ENCODE measurements around the gene FRMD1.

Gene FRMD1

DNA sequence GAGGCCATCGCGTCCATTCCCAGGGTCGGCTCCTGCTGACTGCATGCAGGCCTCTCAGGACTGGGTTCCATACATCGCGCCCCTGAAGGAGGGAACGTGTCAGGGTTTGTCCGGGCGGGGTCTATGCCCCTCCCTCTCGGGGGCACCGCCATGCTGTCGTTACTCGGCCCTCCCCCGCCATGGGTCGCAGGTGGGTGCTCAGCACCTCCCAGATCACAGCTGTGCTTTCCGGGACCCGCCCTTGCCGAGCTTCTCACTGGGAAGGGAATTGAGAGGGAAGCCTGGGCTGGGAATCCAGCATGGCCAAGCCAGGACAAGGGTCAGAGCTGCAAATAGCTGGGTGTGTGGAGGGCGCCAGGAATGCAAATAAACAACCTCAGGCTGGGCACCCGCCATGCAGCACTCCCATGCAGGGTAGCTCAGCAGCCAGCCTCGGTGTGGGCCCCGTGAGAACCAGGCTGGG is at the start of gene FRMD1:
Gene FRMD1 (minus strand): TSS at position 270 of the 463 bp plus-strand sequence. CDS start 118 bp downstream, at position 152.
- TF ChIP-seq, protein P1, sequence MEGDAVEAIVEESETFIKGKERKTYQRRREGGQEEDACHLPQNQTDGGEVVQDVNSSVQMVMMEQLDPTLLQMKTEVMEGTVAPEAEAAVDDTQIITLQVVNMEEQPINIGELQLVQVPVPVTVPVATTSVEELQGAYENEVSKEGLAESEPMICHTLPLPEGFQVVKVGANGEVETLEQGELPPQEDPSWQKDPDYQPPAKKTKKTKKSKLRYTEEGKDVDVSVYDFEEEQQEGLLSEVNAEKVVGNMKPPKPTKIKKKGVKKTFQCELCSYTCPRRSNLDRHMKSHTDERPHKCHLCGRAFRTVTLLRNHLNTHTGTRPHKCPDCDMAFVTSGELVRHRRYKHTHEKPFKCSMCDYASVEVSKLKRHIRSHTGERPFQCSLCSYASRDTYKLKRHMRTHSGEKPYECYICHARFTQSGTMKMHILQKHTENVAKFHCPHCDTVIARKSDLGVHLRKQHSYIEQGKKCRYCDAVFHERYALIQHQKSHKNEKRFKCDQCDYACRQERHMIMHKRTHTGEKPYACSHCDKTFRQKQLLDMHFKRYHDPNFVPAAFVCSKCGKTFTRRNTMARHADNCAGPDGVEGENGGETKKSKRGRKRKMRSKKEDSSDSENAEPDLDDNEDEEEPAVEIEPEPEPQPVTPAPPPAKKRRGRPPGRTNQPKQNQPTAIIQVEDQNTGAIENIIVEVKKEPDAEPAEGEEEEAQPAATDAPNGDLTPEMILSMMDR (IDR thresholded peaks at IDR 0.05; ENCODE audit: low read depth, low read length): no peak
- no peak within 1 kb of the TSS for H3K4me3 ChIP-seq (ENCODE audit: low read depth, low read length)

GRCh38 chr6:168128006-168128630 is 49.1 kb upstream of the FRMD1 start:
- TF ChIP-seq, protein P1 (IDR thresholded peaks at IDR 0.05; ENCODE audit: low read depth, low read length): no peak
- H3K4me3 ChIP-seq (ENCODE audit: low read depth, low read length): no peak overlapping the region

DNA sequence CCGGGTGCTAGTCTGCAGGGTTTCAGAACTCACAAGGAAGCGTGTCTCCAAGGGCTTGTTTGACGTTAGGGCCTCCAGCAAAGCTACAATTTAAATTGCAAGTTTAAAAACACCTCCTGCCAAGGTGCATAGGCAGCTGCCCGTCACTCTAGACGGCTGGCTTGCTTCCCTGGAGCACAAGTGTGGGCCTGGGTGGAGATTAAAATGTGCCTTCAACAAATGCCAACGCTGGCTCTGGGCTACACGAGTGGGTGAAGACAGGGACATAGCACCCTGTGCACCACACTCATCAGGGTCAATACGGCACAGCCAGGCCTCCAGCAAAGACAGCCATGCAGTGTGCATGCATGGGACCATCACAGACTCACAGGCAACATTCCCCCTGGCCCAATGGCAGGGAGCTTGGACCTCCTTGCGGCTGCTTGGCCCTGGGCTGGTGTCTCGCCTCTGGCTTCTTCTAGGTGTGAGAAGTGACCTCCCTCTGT is 48.4 kb upstream of the FRMD1 start:
- H3K4me3 ChIP-seq (ENCODE audit: low read depth, low read length): no peak overlapping the region
- TF ChIP-seq, protein P1 (IDR thresholded peaks at IDR 0.05; ENCODE audit: low read depth, low read length): no peak

DNA sequence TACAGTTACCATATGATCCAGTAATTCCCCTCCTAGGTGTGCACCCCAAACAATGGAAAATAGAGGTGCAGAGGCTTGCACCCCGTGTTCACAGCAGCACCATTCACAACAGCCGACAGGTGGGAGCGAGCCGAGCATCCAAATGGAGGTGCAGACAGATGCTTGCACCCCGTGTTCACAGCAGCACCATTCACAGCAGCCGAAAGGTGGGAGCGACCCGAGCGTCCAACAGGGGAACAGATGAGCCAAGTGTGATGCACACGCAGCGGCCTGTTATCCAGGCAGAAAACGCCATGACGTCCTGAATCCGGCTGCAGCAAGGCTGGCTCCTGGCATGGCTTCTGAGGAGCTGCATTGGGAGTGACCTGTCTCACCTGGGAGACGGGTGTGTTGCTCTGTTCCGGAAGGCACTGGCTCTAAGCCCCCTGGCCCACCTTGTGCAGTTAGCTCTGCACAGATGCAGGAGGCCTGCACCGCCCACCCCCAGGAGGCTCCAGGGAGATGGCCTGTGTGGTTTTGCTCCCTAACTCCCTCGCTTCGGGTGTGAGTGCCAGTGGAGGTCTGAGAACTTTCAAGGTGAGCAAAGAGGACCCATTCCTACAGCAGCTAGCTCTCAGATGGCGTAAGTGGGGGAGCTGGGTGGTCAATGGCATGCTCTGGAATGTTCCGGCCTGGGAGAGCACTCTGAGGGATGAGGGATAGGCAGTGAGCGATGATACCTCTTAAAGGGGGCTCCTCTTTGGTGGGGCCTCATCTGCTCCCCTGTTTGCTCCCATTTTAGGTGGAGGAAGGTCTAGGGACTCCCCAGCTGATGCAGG is 47.8 kb upstream of the FRMD1 start:
- TF ChIP-seq, protein P1 (IDR thresholded peaks at IDR 0.05; ENCODE audit: low read depth, low read length): no peak
- no peak overlapping the region for H3K4me3 ChIP-seq (ENCODE audit: low read depth, low read length)

DNA sequence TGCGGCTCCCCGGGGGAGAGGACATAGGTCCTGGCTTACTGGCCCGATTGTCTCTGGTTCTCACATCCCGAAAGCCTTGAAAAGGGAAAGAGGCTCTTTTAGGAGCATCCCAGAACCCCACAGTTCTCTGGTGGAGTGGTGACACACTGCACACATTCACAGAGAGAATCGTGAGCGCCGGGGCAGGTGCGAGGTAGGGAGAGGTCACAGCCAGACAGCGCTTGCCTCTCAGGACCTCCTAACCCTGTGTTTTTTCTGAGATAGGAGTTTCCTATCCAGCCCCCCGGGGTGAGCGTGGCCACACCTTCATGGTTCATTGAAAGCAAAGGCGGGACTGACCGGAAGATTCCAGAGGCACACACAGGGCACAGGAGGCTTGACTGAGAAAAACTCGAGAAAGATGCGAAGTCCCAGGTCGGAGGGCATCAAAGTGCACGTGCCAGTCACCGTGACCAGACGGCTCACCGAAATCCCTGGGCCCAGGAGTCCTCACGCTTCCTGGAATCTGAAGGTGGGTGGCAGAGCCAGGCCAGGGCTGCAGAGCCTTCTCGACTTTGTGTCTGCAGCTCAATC is 46.5 kb upstream of the FRMD1 start:
- H3K4me3 ChIP-seq (ENCODE audit: low read depth, low read length): no peak overlapping the region
- TF ChIP-seq, protein P1 (IDR thresholded peaks at IDR 0.05; ENCODE audit: low read depth, low read length): no peak

DNA sequence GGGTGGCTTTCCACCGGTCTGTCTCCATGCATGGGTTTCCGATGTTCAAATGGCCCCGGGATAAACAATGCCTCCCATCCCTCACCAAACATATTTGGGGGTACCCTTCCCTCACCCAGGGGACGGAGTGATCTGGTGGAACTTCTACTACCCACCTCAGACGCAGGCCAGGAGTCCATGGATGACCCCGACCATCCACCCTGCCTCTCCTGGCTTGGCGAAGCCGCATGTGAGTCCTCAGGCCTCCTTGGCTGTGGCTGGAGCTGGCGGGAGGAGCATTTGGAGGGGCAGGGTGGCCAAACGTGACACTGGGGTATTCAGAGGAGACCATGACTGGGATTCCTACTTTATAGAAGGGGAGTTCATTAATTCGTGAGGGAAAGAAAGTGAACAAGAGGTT is 45.9 kb upstream of the FRMD1 start:
- TF ChIP-seq, protein P1 (IDR thresholded peaks at IDR 0.05; ENCODE audit: low read depth, low read length): no peak
- H3K4me3 ChIP-seq (ENCODE audit: low read depth, low read length): no peak overlapping the region
